Left ventricle myocardium inferior (tissue), 1 donor: Measurements from ENCODE around the gene SPATA9. TPM values are rescaled to one million over a fixed set of nuclear protein-coding genes. Genes with fewer than 3 reads are reported as not detected.
A peak's percentile ranks its signal among the peaks of the same experiment; 100 is the strongest.

Experiments
- DNase-seq: peaks from one replicate; pipeline ENCODE4 v3.0.0-alpha.2; 2020
- H3K27ac ChIP-seq: fragments of 200-600 bp; replicated peaks from 2 replicates; pipeline ENCODE4 v1.8.0; 2021
- H3K27me3 ChIP-seq: fragments of 200-600 bp; 2 replicates; pipeline ENCODE4 v1.8.0; 2021; ENCODE audit warnings: low read depth
- H3K36me3 ChIP-seq: fragments of 200-600 bp; 2 replicates; pipeline ENCODE4 v1.8.0; 2021
- H3K4me1 ChIP-seq: fragments of 200-600 bp; 2 replicates; pipeline ENCODE4 v1.8.0; 2021
- H3K4me3 ChIP-seq: fragments of 200-600 bp; 2 replicates; pipeline ENCODE4 v1.8.0; 2021; ENCODE audit warnings: mild to moderate bottlenecking, moderate library complexity
- H3K9me3 ChIP-seq: fragments of 200-600 bp; replicated peaks from 2 replicates; pipeline ENCODE4 v1.8.0; 2021
- intact Hi-C: fragments of 100-400 bp; cut with micrococcal nuclease; formaldehyde crosslinking; loops from one replicate; pipeline ENCODE4 v1.11.0; 2022
- total RNA-seq: library from RNA; stranded (reverse); fragmentation: NEBNext Ultra II Directional; extraction: Animal tissue kit (Norgen Biotek cat#: 25700); gene quantifications from one replicate; pipeline ENCODE4 v1.2.1, GENCODE V29; 2021
- TF ChIP-seq, protein P1 (sequence below): fragments of 200-600 bp; IDR thresholded peaks from 2 replicates; pipeline ENCODE4 v1.8.0; 2021; ENCODE audit warnings: antibody characterized with exemption, mild to moderate bottlenecking, borderline replicate concordance
- donor health status: DM: no; HTN: yes; CAD: no; lungs with severe emphysema.

The SPATA9 gene
- total RNA-seq, 1 donor from 2014 or later: not detected

DNA sequence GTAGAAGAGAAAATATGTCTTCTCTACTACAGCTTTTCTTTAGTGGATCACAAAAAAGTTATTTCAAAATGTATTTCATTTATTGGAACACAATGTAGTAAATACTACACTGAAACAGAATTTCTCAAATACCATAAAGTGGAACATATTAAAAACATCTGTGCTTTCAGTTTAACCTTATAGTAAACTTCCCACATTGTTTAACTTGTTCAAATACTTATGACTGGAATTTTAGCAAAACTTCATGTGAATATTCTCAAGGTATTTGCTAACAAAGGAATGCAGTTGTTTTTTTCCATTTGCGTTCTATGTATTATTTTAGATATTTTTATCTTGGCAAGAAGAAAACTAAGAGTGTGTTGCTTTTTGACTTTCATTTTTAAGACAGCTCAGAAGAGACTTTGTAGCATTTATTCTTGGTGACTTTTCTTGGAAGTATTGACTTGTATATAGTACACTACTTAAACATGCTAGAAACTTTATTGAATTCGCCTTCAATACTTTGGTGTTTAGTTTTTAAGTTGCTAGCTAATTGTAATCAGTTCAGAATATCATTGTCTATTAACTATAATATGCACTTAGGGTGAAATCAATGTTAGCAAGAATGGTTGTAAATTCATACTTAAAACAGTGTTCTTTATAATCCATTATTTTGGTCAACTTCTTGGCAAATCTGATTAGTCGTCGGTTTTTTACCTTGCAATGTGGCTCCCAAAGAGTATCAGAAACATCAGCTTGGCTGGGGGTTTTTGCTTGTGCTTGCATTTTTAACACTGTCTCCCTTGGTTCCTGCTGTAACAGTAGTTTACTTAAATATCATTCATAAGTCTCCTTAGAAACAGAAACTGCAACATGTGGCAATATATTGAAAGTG lies 43.4 kb upstream of the SPATA9 start:
- Histone ChIP-seq H3K4me3 (no peak overlapping the region), H3K4me1 (peaks cover 79% of the 10 kb centered on the region), H3K36me3 (no peaks in the 10 kb centered on the region), H3K27me3 (no peaks in the 10 kb centered on the region), H3K9me3 (no peaks in the 10 kb centered on the region), H3K27ac (peak overlapping the region; percentile 97)
- no peak for DNase-seq
- TF ChIP-seq, protein P1, sequence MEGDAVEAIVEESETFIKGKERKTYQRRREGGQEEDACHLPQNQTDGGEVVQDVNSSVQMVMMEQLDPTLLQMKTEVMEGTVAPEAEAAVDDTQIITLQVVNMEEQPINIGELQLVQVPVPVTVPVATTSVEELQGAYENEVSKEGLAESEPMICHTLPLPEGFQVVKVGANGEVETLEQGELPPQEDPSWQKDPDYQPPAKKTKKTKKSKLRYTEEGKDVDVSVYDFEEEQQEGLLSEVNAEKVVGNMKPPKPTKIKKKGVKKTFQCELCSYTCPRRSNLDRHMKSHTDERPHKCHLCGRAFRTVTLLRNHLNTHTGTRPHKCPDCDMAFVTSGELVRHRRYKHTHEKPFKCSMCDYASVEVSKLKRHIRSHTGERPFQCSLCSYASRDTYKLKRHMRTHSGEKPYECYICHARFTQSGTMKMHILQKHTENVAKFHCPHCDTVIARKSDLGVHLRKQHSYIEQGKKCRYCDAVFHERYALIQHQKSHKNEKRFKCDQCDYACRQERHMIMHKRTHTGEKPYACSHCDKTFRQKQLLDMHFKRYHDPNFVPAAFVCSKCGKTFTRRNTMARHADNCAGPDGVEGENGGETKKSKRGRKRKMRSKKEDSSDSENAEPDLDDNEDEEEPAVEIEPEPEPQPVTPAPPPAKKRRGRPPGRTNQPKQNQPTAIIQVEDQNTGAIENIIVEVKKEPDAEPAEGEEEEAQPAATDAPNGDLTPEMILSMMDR: no peak
- intact Hi-C loops: no loop called here

DNA sequence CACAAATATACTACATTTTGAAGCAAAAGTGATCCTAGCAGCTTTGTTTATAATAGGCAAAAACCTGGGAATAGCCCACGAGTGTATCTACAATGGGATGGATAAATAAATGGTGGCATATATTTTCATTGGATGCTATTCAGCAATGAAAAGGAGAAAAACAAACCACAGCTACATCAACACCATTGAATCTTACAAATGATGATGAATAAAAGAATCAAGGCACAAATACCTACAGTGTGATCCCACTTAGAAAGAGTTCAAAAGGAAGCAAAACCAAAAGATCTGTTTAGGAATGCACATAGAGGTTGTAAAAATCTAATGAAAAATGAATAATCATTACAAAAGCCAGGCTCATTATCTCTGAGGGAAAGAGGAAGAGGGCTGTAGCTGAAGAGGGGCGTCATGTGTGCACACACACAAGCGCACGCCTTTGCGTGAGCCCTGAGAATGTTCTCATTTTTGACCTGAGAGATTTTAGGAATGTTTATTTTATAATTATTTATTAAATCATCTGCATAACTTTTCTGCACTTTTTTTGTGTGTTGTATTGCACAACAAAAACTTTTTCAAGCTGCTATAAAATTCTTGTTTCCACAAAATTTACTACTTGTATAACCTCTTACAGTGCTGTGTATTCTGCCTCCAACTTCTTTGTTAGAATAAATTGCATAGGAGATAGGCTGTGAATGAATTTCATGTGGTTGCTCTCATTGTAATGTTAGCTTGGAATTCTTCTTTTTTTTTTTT lies 42.5 kb upstream of the SPATA9 start:
- H3K27ac ChIP-seq: peak overlapping the region; percentile 97
- no peak overlapping the region for H3K4me3 ChIP-seq
- H3K9me3 ChIP-seq: no peaks in the 10 kb centered on the region
- H3K36me3 ChIP-seq: no peaks in the 10 kb centered on the region
- DNase-seq: no peak
- peaks cover 79% of the 10 kb centered on the region for H3K4me1 ChIP-seq
- TF ChIP-seq, protein P1: no peak
- intact Hi-C loops: no loop called here
- no peaks in the 10 kb centered on the region for H3K27me3 ChIP-seq

- Histone ChIP-seq H3K9me3 (no peaks in the 10 kb centered on the region), H3K4me1 (peaks cover 73% of the 10 kb centered on the region), H3K4me3 (no peak overlapping the region), H3K36me3 (no peaks in the 10 kb centered on the region), H3K27ac (peak overlapping the region; percentile 49), H3K27me3 (no peaks in the 10 kb centered on the region)
- intact Hi-C loops: no loop called here
- peak; percentile 41 for DNase-seq
- TF ChIP-seq, protein P1: no peak
Observed at GRCh38 chr5:95723632-95724369, 41.0 kb upstream of the SPATA9 start.

DNA sequence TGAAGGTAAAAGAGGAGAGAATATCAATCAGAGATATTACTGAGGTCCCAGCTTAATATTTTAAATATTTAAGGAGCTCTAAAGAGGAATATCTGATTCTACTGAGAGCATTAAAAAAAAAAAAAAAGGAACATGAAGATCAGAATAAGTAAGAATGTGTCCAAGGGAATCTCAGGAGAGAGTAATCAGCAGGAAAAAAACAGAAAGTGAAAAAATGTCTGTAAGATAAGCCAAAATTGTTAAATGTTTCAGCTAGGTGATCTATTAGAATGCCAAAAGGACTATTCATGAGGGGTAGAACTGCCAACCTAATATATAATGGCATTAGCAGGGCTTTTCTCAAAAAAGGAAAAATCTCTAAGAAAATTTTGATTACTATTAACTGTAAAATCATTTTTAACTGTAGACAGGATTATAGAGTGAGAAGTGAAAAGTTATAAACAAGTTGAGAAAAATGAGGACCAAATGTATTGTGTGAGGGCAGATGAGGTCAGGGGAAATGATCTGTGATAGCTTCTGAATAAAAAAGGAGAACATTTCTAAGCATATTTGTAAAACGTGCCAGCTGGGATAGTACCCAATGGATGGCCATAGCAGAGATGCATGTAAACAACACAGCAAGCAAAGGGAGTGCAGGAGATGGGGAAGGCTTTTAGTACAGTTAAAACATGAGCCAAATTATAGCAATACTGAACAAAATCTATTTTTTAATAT lies 38.9 kb upstream of the SPATA9 start:
- peaks cover 53% of the 10 kb centered on the region for H3K4me1 ChIP-seq
- TF ChIP-seq, protein P1: no peak
- H3K27ac ChIP-seq: peak overlapping the region; percentile 51
- H3K4me3 ChIP-seq: no peak overlapping the region
- H3K36me3 ChIP-seq: no peaks in the 10 kb centered on the region
- H3K27me3 ChIP-seq: no peaks in the 10 kb centered on the region
- H3K9me3 ChIP-seq: no peaks in the 10 kb centered on the region
- no peak for DNase-seq
- intact Hi-C loops: no loop called here
